HK-2 (cell line): ENCODE data around the gene GRM8.
A peak's percentile ranks its signal among the peaks of the same experiment; 100 is the strongest.

ENCODE experiments used
- DNase-seq: peaks from one replicate; pipeline ENCODE4 v3.0.0-alpha.2; 2018; ENCODE audit not compliant: unreplicated experiment

The GRM8 gene

DNA sequence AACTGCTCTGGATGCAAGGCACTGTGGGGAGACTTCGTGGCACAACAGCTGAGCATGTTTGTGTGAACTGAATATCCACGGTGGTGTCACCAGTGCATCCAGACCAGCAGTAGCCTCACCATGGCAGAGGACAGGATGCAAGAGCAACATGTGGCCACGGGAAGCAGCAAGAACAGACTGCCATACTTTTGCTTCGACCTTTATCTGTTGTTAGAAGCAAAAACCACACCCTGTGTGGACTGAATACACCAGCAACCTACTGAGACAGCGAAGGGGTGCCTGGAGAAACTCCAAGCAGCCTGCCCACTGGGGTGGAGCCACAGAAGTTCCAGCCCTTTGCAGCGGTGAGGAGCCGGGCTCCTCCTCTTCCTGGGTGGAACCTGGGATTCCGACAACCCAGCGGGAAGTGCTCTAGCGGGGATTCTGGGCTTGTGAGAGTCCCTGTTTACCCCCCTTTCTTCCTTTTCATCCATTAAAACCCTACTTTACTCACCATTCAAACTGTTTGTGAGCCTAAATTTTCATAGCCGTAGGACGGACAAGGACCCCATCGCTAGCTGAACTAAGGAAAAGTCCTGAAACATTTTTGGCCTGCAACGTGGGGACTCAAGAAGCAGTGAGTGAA is 584.9 kb downstream of the GRM8 start:
- DNase-seq: no peak

DNA sequence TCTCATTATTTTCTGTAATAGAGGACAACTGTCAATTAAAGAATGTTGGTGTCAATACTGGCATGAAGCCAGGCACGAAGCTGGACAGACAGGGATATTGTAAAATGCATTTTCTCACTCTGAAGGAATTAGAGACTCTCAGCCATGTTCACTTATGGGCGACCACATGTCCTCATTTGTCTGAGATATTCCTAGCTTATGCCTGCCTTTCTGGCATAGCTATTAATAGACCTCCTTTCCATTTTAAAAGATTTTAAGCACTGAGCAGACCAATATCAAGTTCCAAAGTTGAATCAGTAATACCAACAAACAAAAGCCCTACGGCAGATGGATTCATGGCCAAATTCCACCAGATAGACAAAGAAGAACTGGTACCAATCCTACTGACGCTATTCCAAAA is 589.9 kb downstream of the GRM8 start:
- DNase-seq: no peak

DNA sequence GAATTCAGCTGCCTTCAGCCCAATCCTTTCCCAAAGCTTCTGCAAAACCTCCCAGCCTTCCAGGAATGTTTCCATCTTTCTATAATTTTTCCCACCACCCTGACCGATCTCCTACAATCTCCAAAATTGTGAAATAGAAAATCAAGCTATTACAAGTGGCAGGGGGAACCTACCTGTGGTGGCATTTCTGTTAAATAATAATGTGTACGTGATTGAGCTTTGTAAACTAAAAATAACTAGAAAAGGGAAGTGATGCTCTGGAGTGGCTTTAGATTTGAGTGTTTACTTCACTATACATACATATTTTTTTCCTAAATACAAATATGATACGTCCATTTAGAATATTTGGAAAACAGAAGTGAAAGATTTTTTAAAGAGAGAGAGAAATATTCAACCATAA is 593.6 kb downstream of the GRM8 start:
- no peak for DNase-seq

DNA sequence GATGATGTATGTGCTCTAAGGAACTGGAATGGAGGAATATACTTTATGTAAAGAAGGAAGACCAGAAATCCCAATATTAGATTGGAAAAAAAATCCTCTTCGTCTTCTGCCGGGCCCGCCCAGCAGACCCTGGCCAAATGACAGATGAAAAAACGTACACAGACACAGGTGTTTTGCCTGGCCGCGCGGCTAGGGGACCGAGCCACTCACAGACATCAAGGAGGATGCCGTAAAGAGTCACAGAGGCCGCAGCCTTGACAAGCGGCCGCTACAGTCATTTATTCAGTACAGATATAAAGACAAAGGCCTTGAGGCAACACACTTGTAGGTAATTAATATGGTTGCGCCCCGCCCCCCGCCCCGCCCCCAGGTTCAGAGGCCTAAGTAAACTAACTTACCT is 594.1 kb downstream of the GRM8 start:
- no peak for DNase-seq

DNA sequence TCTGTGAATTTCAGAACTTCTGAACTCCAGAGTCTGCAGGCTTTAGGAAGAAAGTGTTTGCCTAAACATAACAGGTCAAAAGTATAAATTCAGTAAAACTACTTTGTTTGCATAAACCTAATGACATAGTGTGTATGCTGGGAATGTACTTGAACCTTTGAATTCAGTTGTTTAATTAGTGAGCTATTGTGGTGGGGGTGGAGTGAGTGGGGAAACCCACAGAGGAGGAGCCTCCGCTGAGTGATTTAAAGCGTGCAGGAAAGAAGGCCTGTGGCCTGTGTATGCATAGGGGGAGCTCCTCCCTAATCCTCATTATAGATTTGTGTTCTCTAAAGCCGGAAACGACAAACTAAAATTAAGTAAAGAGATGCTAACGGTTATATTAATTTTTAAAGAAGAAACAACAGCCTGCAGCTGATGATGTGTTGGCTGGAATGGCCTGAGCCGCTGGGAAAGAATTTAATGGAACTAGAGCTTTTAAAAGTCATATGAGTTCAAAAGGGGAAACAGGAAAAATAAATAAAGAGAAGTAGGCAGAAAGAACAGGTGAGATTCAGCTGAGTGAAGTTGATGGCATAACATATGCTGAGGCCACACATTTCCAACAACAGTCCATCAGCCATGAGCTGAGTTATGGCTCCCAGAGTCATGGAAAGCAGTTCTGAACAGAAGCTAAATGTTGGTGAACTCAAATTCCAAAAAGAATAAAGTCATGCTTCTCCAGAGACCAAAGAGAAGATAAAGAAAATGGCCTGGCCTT is 595.0 kb downstream of the GRM8 start:
- no peak for DNase-seq

DNA sequence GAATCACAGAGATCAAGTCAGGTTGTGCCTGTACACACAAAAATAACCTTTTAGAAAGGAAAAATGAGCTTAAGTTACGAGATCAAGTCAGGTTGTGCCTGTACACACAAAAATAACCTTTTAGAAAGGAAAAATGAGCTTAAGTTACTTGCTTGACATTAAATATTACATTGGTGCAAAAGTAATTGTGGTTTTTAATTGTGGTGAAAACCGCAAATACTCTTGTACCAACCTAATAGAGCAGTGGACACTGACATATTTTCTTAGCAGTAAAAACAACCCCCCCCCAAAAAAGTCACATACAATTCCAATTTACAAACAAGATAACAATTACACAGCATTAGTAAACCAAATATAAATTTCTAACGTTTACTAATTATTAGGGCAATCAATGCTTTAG is 595.6 kb downstream of the GRM8 start:
- no peak for DNase-seq

DNA sequence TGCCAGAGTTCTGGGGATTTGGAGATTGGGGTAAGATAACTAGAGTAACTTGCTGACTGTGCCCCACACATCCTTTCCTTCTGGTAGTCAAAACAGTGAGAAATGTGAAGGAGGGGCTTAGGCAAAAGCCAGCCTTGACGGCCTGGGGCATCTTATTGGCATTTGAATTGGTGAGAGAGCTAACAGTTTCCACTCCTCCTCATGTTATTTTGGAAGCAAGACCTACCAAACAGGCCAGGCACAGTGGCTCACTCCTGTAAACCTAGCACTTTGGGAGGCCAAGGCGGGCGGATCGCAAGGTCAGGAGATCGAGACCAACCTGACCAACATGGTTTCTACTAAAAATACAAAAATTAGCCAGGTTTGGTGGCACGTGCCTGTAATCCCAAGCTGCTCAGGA is 596.6 kb downstream of the GRM8 start:
- DNase-seq: no peak

DNA sequence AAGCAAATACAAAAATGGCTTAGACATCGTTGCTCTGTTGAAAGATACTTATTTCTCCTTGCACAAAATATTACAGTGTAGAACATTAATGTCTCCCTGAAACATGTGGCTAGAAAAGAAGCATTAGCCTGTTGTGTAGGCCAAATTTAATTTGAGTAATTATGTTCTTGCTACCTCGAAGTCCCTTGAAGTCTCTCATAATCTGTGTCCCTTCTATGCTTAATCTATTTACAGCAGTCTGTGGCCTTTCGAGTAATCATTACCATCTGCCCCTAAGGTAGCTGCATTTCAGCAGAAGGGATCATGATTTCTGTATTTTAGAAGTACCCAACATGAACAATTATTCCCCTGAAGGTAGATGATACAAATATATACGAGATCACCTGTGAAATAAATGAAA is 615.2 kb downstream of the GRM8 start:
- no peak for DNase-seq

DNA sequence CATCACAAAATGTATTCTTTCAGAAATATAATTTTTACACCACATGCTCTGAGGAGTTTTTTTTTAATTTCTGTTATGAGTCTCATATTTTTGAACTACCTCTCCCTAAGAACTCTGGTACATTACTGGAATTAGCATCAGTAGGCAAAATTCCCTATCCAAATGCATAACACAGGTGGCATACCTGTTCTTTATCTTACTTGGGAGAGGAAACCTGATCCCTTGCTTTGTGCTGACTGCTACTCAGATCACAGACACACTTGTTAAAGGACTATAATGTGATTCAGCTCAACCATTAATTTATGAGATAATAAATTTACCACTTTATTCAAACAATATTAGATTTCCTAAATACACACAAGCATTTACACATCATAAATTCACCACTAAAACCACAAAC is 617.2 kb downstream of the GRM8 start:
- DNase-seq: no peak

DNA sequence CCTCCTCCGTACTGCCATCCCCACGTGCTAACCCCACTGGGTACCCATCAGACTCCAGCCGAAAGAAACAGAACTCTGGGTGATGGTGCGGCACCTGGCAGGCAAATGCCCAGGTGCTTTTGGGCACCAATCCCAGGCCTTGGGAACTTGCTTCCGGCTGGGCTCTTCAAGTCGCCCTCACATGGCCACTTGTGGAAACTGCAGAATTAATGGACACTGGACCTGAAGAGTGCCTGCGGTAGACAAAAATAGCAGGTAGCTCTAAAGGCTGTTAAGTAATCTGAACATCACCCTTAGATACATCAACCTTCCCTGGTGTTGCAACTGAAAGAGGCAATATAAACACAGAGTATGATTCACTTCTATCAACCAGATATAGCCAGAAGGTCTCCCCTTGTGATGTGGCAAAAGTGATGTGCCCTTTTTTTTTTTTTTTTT is 644.4 kb downstream of the GRM8 start:
- peak; percentile 33 for DNase-seq

DNA sequence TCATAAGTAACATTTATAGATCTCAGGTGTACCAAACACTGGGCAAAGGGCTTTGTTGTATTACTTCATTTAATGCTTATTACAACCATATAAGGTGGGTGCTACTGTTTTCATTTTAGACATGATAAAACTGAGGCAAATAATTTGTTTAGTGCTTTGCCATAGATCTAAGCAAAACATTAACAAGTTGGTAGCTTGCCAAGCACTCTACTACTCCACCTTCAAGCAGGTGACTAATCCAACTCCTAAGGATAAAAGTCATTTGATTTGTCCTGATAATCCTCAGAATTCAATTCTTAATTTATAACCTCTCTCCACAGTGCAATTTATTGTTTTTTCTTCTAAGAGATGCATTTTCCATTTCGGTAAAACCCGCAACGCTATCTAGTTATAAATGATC is 646.4 kb downstream of the GRM8 start:
- DNase-seq: no peak

DNA sequence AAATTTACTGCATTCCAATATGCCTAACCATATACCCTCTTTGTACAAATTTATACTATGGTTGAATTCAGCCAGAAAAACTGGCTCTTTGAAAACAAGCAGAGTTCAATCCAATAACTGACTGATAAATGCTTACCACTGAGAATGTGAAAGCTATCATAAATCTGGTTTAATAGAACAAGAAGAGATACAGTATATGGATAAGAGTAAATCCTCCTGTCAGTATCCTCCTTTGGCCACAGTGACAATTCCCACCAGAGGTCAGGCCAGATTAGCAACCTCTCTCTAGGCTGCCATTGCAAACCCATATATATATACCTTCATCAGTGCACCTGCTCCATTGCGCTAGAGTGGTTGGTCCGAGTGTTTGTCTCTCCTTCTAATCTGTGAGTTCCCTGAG is 647.2 kb downstream of the GRM8 start:
- DNase-seq: no peak

DNA sequence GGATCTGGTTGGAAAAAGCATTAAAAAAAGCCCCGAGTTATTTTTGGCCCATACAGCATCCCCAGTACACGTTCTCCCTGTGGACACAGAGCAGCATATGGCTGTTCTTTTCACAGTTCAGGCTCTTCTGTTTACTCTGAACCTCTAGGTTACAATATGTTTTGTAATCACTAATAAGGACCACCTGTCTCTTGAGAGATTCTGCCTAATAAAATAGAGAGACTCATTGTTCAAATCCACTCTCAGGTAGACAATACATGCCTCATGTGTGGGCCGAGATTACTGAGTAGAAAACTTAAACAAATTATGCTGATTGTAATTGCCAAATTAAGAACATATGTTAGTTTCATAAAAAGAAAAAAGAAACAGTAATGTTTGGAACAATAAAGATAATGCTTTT is 647.7 kb downstream of the GRM8 start:
- no peak for DNase-seq

DNA sequence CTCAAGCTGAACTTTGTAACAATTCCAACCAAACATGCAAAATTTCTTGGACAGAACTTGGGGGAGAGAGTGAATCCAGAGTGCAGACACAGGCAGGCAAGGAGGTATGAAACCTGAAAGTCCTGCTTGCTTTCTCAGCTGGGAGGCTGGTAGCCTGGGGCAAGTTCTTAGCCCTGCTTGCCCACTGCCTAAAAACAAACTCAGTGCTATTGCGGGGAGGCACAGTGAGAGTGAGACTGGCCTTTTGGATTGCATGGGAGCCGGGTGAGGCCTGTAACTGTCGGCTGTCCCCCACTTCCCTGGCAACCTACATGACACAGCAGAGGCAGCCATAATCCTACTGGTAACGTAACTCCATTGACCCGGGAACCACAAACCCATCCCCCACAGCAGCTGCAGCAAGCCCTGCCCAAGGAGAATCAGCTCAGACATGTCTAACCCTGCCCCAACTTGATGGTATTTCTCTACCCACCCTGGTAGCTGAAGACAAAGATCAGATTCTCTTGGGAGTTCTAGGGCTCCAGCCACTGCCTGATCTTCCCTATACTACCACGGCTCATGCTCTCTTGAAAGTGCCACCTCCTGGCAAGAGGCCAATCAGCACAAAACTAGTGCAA is 663.6 kb downstream of the GRM8 start:
- no peak for DNase-seq

DNA sequence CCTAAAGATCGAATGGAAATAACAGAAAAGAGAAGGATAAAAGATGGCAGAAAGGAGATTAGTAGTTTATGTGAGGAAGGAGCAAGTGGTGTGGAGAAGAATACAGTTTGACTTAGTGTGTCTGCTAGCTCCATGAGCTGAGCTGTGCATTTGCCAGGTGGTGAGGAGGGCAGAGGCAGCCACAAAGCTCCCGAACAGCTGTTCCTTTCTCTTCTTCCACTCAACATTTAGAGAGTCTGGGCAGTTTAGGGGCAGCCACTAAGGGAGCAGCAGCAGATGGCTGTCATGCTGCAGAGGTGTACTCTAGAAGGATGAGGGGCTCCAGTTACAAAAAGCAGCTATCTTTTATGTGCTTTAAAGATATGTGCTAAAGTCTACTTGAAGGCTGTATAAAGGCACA is 674.4 kb downstream of the GRM8 start:
- no peak for DNase-seq

DNA sequence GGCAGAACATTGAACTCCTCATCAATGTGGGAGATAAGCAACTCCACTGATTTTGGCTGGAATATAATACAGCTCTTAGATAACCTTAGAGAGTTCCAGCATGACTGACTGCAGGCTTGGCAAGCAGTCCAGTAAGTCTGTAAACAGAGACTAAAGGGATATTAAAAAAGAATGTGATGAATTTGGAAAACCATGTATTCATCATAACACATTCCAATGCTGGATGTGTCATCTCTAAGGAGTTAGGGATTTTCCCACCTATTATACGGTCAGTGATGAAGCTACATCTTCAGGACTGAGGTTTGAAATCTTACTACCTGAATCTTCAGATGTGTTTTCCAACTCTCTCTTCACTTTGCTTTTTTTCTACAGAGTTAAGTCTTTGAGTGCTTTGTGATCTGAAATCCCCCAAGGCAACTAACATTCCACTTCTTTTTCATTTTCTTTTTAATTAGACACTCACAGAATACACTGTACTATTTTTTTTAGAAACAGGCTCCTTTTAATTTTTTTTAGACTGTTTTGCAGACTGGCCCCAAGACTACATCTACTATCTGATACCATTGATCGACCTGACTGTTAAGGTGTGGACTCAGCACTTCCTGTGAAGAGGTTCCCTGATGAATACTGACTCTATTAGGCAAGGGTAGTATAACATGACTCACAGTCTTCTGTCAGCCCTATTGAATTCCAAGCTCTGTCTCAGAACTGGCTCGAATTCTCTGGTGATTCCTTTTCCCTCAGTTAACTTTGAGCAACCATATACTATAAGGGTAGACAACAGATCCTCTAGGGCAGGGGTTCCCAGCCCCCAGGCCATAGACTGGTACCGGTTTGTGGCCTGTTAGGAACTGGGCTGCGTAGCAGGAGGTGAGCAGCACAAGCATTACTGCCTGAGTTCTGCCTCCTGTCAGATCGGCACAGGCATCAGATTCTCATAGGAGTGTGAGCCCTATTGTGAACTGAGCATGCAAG is 678.2 kb downstream of the GRM8 start:
- peak; percentile 27 for DNase-seq

DNA sequence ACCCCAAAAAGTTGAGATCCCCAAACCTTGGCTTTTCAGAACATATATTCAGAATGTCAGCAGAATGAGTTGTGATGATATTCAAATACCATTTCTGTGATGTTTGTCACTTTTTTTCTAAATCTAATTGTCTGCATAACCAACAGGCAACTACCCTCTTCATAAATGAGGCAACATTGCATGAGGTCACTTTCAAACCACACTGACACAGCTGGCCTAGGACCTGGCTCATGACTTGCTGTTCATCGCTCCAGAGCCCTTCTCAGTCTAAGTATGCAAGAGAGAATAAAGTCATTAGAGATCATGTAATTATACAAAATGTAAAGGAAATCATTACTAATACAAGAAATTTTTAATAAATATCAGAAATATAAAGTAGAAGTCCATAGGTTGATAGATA is 681.9 kb downstream of the GRM8 start:
- DNase-seq: no peak

DNA sequence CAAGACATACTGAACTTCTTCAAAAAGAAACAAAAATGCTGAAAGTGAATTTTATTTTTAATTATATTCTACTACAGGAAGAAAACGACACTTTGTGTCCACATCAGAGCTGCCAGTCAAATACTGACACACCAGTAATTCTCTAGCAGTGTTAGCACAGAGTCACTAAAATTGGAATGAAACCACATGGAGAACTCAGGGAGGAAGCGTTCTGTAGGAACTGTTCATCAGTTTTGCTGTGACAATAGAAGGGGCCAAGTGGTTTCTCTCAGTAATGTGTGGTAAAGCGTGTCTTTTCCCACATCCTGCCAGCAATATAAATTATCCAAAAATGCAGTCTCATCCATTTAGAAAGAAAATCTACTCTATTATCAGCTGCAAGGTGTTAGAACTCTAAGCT is 683.3 kb downstream of the GRM8 start:
- DNase-seq: no peak

DNA sequence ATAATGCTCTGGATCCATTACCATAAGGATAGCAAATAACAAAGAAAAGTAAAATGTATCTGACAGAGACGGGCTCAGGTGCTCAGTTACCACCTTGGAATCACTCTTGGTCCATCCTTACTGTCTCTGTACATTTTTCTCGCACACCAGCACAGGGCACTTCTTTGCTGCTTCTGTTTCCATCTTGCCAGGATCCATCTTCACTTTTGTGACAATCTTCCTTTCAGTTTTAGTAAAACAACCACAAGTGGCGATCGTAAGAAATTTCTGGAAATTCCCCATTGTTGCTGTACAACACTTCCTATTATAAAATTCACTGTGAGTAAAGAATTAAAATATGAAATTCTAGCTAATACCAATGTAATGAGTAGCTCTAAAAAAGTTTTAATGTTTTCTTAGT is 695.5 kb downstream of the GRM8 start:
- DNase-seq: no peak

DNA sequence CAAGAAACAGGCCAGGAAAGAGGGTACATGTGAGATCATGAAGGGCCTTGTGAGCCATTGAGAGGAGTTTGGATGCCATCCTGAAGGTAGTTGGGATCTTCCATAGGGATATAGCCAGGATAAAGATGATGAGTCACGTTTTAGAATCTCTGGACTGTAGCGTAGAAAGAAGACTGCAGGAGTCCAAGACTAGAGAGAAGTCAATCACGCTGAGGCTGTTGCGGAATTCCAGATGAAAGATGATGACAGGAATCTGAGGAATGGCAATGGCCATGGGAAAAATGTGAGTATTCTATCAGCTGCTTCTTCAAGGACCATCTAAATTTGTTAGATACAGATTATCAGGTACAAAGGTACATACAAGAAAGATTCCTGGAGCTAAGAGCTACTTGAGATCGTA is 711.3 kb downstream of the GRM8 start:
- DNase-seq: no peak

DNA sequence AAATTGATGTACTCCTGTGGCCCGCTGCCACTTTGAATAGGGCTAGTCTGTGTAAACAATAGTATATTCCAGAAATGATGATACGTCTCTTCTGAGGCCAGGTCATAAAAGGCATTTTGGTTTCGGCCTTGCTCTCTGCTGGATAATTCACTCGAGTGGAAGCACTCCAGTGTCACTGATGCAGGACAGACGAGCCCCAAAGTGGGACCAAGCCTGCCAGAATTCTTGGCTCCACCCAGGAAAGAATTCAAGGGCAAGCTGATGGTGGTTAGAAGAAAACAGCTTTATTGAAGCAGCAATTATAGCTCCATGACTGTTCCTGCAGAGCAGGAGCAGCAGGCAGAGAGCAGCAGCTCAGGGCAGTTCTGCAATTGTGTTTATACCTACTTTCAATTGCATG is 717.6 kb downstream of the GRM8 start:
- no peak for DNase-seq

DNA sequence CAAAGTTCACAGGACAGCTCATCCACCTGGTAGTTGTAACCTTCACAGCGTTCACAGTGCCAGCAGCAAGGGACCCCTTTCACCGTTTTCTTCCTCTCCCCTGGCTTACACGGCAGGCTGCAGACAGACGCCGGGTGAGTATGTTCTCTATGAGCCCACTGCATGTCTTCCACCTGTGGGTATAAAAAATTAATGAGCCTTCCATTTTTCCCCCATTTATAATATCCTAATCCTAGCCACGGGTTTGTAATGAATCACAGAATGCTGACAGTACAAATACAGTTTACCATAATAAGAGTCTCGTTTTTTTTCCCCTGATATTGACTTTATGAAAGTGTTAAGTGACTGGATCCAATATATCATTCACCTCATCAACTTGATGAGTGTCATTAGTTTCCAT is 719.0 kb downstream of the GRM8 start:
- DNase-seq: no peak
